ENCODE data around the gene MYL4. TPM values are rescaled to one million over a fixed set of nuclear protein-coding genes. Genes with fewer than 3 reads are reported as not detected.

MYL4 gene
- total RNA-seq, 4 donors from 2014 or later: 1.5 TPM; not detected in 3

- no peaks in the 10 kb centered on the region for H3K27me3 ChIP-seq
- H3K27ac ChIP-seq: peak overlapping the region; percentile 47 to 88 (median 74)
- no peak overlapping the region for H3K4me3 ChIP-seq
- peaks cover 3 to 48% (median 25%) of the 10 kb centered on the region in 4 donors for H3K4me1 ChIP-seq
- TF ChIP-seq POLR2A (IDR thresholded peaks at IDR 0.05): no peak
- TF ChIP-seq EP300 (IDR thresholded peaks at IDR 0.05): no peak
- H3K9me3 ChIP-seq: no peaks in the 10 kb centered on the region
- 91 to 93% methylated on average over 2 of the region's 2 CpGs for WGBS, 2 donors
- DNase-seq (ENCODE audit: low spot score in 2 of 2): no peak
- no peaks in the 10 kb centered on the region for H3K36me3 ChIP-seq
Measured at GRCh38 chr17:47225911-47226688, 17.0 kb downstream of the MYL4 start.

- no peak overlapping the region for H3K4me3 ChIP-seq
- WGBS, 2 donors: 68 to 71% methylated on average over 2 of the region's 2 CpGs
- DNase-seq (ENCODE audit: low spot score in 2 of 2): no peak
- no peaks in the 10 kb centered on the region for H3K9me3 ChIP-seq
- H3K27me3 ChIP-seq: no peaks in the 10 kb centered on the region
- TF ChIP-seq POLR2A (IDR thresholded peaks at IDR 0.05) (no peak), EP300 (IDR thresholded peaks at IDR 0.05) (no peak), CTCF (IDR thresholded peaks at IDR 0.05) (no peak)
- no peak overlapping the region for H3K27ac ChIP-seq
- H3K4me1 ChIP-seq: peaks cover 3 to 48% (median 25%) of the 10 kb centered on the region in 4 donors
- no peaks in the 10 kb centered on the region for H3K36me3 ChIP-seq
Measured at GRCh38 chr17:47227862-47228261, 18.7 kb downstream of the MYL4 start.

GRCh38 chr17:47229535-47230443 lies 20.6 kb downstream of the MYL4 start:
- Histone ChIP-seq H3K36me3 (no peaks in the 10 kb centered on the region), H3K9me3 (no peaks in the 10 kb centered on the region), H3K4me3 (peak overlapping the region in 3 of 4 donors; percentile 4 to 37 (median 22)), H3K27me3 (no peaks in the 10 kb centered on the region), H3K27ac (peak overlapping the region in 2 of 4 donors; percentile 15 to 75), H3K4me1 (peaks cover 3 to 29% (median 18%) of the 10 kb centered on the region in 4 donors)
- TF ChIP-seq EP300 (IDR thresholded peaks at IDR 0.05): peak in 1 of 2 donors; percentile 86
- no peak for TF ChIP-seq POLR2A (IDR thresholded peaks at IDR 0.05)
- peak; percentile 97 to 98 (median 98) for TF ChIP-seq CTCF (IDR thresholded peaks at IDR 0.05)
- 8 to 9% methylated on average over 22 of the region's 22 CpGs for WGBS, 2 donors
- peak; percentile 77 to 91 for DNase-seq (ENCODE audit: low spot score in 2 of 2)

GRCh38 chr17:47230864-47231263 lies 21.7 kb downstream of the MYL4 start:
- Histone ChIP-seq H3K27ac (no peak overlapping the region), H3K9me3 (no peaks in the 10 kb centered on the region), H3K27me3 (no peaks in the 10 kb centered on the region), H3K36me3 (no peaks in the 10 kb centered on the region), H3K4me1 (peaks cover 3 to 18% (median 11%) of the 10 kb centered on the region in 4 donors), H3K4me3 (no peak overlapping the region)
- no peak for TF ChIP-seq EP300 (IDR thresholded peaks at IDR 0.05)
- TF ChIP-seq POLR2A (IDR thresholded peaks at IDR 0.05): no peak
- TF ChIP-seq CTCF (IDR thresholded peaks at IDR 0.05): no peak
- 88 to 91% methylated on average over 10 of the region's 10 CpGs for WGBS, 2 donors
- DNase-seq (ENCODE audit: low spot score in 2 of 2): no peak

- H3K9me3 ChIP-seq: no peaks in the 10 kb centered on the region
- no peaks in the 10 kb centered on the region for H3K36me3 ChIP-seq
- TF ChIP-seq POLR2A (IDR thresholded peaks at IDR 0.05) (no peak), CTCF (IDR thresholded peaks at IDR 0.05) (no peak), EP300 (IDR thresholded peaks at IDR 0.05) (no peak)
- peaks cover 0 to 13% (median 9%) of the 10 kb centered on the region in 4 donors for H3K4me1 ChIP-seq
- DNase-seq (ENCODE audit: low spot score in 2 of 2): no peak
- H3K27me3 ChIP-seq: no peaks in the 10 kb centered on the region
- 92 to 93% methylated on average over 3 of the region's 3 CpGs for WGBS, 2 donors
- no peak overlapping the region for H3K27ac ChIP-seq
- H3K4me3 ChIP-seq: no peak overlapping the region
Measured at GRCh38 chr17:47231334-47231733, 22.2 kb downstream of the MYL4 start.
